GM18951 (cell line): ENCODE measurements around the gene EPB42.
"Not testable (repeated sequence)": the region's sequence is repeated elsewhere in the genome, so short reads cannot be mapped to it uniquely, and the experiment has no call there.

Experiments used
- POLR2A ChIP-seq: IDR thresholded peaks from 4 replicates; pipeline ENCODE4 v1.6.1; 2011; ENCODE audit warnings: mild to moderate bottlenecking; ENCODE audit not compliant: insufficient read length, insufficient read depth; ENCODE audit errors: extremely low read depth
- in situ Hi-C: fragments of 300-500 bp; cut with MboI; formaldehyde crosslinking; loops from one replicate; pipeline ENCODE4 v1.12.0; 2022; ENCODE audit warnings: low sequenced_read_pairs, mixed read lengths, inconsistent platforms; ENCODE audit not compliant: unreplicated experiment

EPB42 gene

DNA sequence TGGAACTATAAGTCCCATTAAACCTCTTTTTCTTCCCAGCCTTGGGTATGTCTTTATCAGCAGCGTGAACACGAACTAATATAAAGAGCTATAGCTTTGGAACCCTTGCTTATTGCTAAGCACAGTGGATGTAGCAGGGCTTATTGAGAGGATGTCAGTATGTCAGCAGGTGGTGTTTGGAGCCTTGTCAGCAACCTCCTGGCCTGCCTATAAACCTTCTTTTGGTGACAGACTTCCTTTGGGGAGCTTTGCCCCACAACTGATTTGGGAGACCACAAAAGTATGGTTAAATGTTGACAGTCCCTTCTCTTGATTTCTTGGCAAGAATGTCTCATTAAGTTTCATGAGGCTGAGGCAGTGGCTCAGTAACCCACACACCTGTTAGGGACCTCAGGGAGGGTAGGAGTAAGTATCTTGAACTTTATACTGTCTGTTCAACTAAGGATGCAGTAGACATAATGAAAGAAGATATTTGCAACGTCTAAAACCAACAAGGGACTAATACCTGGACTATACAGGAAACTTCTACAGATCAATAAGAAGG, 20.8 kb downstream of the EPB42 start:
- no peak for TF ChIP-seq POLR2A
- in situ Hi-C loops = no loop called here

GRCh38 chr15:43198992-43199391, 21.8 kb downstream of the EPB42 start:
- in situ Hi-C loops = no loop called here

DNA sequence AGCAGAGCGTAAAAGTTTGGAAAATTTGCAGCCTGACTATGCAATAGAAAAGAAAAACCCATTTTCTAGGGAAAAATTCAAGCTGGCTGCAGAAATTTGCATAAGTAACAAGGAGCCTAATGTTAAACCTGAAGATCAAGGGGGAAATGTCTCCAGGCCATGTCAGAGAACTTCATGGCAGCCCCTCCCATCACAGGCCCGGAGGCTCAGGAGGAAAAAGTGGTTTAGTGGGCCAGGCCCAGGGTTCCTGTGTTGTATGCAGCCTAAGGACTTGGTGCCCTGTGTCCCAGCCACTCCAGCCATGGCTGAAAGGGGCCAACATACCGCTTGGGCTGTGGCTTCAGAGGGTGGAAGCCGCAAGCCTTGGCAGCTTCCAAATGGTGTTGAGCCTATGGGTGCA, 22.3 kb downstream of the EPB42 start:
- in situ Hi-C loops = not testable (repeated sequence)

More at GRCh38 chr15:43198992-43199391, 21.8 kb downstream of the EPB42 start:
- no peak for TF ChIP-seq POLR2A

GRCh38 chr15:43197773-43198172, 23.0 kb downstream of the EPB42 start:
- in situ Hi-C loops = not testable (repeated sequence)

- TF ChIP-seq POLR2A = no peak
- in situ Hi-C loops = no loop called here
Measured at GRCh38 chr15:43196760-43197548, 23.9 kb downstream of the EPB42 start.

DNA sequence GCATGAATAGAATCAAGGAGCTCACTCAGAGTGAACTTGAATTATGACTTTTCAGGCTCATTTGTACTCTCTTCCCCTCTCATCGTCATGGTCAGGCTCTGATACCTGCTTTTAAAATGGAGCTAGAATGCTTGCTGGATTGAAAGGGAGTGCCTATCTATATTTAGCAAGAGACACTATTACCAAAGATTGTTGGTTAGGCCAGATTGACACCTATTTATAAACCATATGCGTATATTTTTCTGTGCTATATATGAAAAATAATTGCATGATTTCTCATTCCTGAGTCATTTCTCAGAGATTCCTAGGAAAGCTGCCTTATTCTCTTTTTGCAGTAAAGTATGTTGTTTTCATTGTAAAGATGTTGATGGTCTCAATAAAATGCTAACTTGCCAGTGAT, 26.0 kb downstream of the EPB42 start:
- in situ Hi-C loops = no loop called here
- TF ChIP-seq POLR2A = no peak

DNA sequence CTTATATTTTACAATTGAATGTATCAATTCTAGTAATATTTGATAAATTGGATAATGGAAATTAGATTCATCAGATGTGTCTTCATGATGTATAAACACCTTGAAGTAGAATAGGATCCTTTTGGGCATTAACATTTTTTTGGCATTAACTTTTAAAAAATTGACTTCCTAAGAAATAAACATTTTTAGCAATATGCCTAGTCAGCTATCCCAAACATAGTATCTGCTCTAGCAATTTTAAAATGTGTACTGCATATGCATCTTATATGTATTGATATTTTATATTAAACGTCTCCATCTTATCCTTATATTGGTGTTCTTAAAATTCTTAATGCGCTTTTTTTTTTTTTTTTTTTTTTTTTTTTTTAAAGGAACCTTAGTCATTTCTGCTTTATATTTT, 27.1 kb downstream of the EPB42 start:
- in situ Hi-C loops = no loop called here
- TF ChIP-seq POLR2A = no peak

DNA sequence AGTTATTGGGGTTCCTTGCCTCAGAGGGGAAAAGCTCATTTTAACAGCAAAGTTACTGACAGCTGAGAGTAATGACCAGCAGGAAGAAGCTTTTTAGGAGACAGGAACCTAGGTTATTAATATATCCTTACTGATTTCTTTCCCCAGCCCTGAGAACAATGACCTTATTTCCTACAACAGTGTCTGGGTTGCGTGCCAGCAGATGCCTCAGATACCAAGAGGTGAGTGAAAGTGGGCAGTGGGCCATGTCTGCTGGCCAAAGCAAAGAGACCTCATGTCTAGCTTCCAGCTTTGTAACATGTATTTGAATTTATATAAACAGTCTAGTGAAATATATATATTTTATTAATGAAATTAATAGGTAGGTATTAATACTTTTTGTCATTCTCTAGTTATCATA, 30.6 kb downstream of the EPB42 start:
- in situ Hi-C loops = no loop called here

DNA sequence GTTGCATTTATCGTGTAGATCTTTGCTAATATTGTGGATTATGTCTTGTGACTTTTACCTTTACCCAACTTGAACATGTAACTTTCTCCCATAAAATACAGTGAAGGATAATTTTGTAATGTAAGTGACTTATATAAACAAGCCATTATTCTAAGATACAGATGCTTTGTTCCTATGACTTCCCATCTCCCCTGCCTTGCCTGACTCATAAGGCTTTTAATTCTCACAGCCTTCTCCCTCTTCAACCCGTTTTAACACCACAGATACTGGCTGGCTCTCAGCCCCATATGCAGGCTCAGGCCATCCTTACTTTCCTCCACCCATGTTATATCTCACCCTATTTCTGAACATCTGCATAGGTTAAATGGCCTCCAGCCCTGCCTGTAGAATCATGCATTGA, 31.5 kb downstream of the EPB42 start:
- in situ Hi-C loops = no loop called here
- no peak for TF ChIP-seq POLR2A

More for the DNA sequence above, 30.6 kb downstream of the EPB42 start:
- no peak for TF ChIP-seq POLR2A

- in situ Hi-C loops = no loop called here
- TF ChIP-seq POLR2A = no peak
Measured at GRCh38 chr15:43187544-43188155, 33.2 kb downstream of the EPB42 start.

GRCh38 chr15:43186003-43186353, 34.8 kb downstream of the EPB42 start:
- in situ Hi-C loops = no loop called here
- TF ChIP-seq POLR2A = no peak

GRCh38 chr15:43185157-43186002, 35.4 kb downstream of the EPB42 start, which contains the start of gene CCNDBP1:
Gene CCNDBP1 (plus strand): TSS chr15:43185403. CDS start chr15:43185499, 96 bp downstream.
- in situ Hi-C loops = no loop called here
- TF ChIP-seq POLR2A = peak; percentile 91

GRCh38 chr15:43184407-43185124, 36.3 kb downstream of the EPB42 start:
- in situ Hi-C loops = no loop called here
- TF ChIP-seq POLR2A = no peak
